ENCODE data around the gene ANAPC4. TPM values are rescaled to one million over a fixed set of nuclear protein-coding genes. Genes with fewer than 3 reads are reported as not detected.

ANAPC4 gene
- total RNA-seq, 2 experiments from 2014 or later, result 41.0 to 41.2 TPM

DNA sequence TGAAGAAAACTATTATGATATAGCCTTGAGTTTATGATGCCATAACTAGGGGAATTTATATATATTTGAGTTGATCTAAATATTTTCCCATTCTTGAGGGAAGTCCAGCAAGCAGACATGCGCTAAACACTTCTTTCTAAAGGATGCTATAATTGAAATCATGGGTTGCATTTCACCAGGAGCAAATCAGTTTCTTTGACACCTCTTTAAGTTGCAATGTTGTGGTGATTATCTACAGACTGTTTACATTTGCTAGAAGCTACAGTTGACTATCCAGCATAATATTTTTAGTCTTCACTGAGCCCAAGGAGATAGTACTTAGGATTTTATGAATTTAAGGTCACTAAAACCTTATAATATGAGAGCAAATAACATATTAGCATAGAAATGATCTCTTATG is 43.9 kb downstream of the ANAPC4 start:
- ChIA-PET CTCF (no interaction called here), POLR2A (no interaction called here)
- Mint-ChIP-seq H3K4me1 (peaks cover 13% of the 10 kb centered on the region), H3K4me3 (no peak overlapping the region), H3K36me3 (ENCODE audit: low read depth) (peaks cover 39% of the 10 kb centered on the region), H3K9me3 (no peaks in the 10 kb centered on the region), H3K27me3 (no peaks in the 10 kb centered on the region), H3K27ac (no peak overlapping the region)
- DNase-seq, result no peak

DNA sequence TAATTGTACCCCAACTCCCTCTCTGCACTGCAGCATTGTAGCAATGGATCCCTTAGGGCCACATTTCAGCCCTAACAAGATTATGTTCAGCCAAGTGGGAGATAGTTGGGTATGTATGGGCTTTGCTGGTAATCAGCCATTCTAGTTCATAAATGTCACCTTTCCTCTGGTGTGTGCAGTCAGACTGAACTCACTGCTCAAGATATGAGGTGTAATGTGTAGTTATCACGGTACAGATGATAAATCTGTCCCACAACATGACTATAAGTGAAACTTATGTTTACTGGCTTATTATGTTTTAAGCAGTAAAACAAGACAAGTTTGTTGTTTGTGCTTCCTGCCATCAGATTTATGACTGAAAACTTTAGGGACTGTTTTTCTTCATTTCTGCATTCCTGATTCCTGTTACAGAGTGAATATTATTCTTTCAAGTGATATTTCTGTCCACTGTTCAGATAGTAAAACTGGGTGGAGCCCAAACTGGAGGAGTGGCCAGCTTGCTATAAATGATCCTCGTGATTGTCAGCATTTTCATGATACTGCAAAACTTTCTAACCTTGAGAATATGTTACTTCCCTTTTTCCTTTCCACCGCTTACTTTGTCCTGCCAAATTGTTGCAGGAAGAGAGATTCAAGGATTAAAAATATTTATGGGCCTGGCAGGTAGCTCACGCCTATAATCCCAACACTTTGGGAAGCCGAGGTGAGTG is 44.9 kb downstream of the ANAPC4 start:
- H3K4me3 Mint-ChIP-seq, result no peak overlapping the region
- H3K27me3 Mint-ChIP-seq, result no peaks in the 10 kb centered on the region
- ChIA-PET CTCF (no interaction called here), POLR2A (no interaction called here)
- peaks cover 35% of the 10 kb centered on the region for H3K36me3 Mint-ChIP-seq (ENCODE audit: low read depth)
- H3K4me1 Mint-ChIP-seq, result peaks cover 13% of the 10 kb centered on the region
- H3K27ac Mint-ChIP-seq, result no peak overlapping the region
- H3K9me3 Mint-ChIP-seq, result no peaks in the 10 kb centered on the region
- no peak for DNase-seq

DNA sequence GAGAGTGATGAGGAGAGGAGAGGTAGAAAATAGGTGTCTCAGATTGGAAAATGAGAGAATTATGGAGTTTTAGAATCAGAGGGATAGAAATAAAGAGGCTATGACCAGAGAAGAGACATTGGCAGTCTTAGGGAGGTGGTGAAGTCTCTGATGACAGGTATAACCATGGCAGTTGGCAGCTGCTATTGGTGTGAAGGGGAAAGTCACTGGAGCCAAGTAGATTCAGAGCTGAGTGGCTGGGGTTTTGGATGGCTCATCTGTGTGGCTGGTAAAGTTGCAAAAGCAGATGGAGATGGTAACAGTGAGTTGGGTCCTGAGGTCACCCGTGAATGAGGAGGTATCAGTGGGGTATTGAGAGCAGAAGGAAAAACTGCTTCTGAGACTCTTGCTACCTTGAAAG is 46.5 kb downstream of the ANAPC4 start:
- ChIA-PET CTCF (no interaction called here), POLR2A (interaction anchor here (1.0 kb wide), 1 partner anchor 39 kb away, joined by 3 read pairs; no protein-coding TSS in a partner anchor)
- H3K27ac Mint-ChIP-seq, result no peak overlapping the region
- no peak for DNase-seq
- no peak overlapping the region for H3K4me3 Mint-ChIP-seq
- H3K36me3 Mint-ChIP-seq (ENCODE audit: low read depth), result peaks cover 26% of the 10 kb centered on the region
- H3K27me3 Mint-ChIP-seq, result no peaks in the 10 kb centered on the region
- peaks cover 13% of the 10 kb centered on the region for H3K4me1 Mint-ChIP-seq
- H3K9me3 Mint-ChIP-seq, result no peaks in the 10 kb centered on the region

DNA sequence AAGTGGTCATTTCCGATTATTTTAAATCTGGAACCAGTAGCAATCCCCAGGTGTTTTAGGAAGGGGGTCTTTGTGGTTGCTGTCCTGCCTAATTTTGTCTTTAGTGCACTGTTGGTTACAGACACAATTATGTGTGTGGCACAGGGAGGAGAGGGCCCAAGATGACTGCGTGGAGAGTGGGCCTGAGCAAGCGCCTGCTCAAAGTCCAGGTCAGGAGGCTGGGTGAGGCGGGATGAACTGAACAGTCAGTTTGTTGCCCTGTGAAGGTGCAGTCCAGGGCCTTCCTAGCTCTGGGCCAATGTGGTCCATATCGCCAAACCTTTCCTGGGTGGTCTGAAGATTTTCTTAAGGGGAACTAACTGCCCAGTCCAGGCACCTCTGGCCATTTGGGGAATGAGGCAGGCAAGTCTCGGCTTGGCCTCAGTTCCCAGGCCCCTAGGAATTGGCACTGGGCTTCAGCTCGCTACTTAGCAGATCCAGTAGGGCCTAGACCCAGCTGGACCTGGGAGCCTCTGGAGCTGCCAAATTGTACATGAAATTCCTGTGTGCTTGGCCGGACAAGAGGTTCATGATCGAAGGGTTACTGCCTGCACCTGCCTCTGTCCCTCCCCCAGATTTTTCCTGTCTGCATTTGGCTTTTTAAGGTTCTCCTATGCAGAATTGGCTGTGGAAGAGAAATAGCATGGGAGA is 47.6 kb downstream of the ANAPC4 start:
- Mint-ChIP-seq H3K27me3 (no peaks in the 10 kb centered on the region), H3K4me1 (peaks cover 13% of the 10 kb centered on the region), H3K9me3 (no peaks in the 10 kb centered on the region), H3K27ac (no peak overlapping the region), H3K36me3 (ENCODE audit: low read depth) (peaks cover 21% of the 10 kb centered on the region), H3K4me3 (no peak overlapping the region)
- DNase-seq, result no peak
- CTCF ChIA-PET, result no interaction called here
- POLR2A ChIA-PET, result no interaction called here

DNA sequence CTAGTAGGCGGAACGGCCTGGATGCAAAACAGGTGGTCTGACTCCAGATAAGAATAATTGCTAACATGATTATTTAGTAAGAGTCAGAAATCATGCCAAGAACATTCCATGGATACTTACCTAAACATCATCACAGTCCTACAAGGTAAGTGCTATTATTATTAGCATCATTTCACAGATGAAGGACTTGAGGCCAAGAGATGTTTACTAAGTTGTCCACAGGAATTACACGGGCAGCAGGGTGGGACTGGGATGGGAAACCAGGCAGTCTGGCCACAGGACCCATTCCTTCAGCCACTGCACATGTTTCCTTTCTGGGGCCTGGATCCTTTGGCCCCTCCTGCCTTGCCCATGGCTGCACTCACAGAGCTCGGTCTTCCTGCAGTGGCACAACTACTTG is 48.3 kb downstream of the ANAPC4 start:
- CTCF ChIA-PET, result no interaction called here
- Mint-ChIP-seq H3K4me3 (no peak overlapping the region), H3K36me3 (ENCODE audit: low read depth) (peaks cover 16% of the 10 kb centered on the region), H3K27me3 (no peaks in the 10 kb centered on the region), H3K4me1 (peaks cover 13% of the 10 kb centered on the region), H3K9me3 (no peaks in the 10 kb centered on the region), H3K27ac (no peak overlapping the region)
- POLR2A ChIA-PET, result no interaction called here
- DNase-seq, result no peak

DNA sequence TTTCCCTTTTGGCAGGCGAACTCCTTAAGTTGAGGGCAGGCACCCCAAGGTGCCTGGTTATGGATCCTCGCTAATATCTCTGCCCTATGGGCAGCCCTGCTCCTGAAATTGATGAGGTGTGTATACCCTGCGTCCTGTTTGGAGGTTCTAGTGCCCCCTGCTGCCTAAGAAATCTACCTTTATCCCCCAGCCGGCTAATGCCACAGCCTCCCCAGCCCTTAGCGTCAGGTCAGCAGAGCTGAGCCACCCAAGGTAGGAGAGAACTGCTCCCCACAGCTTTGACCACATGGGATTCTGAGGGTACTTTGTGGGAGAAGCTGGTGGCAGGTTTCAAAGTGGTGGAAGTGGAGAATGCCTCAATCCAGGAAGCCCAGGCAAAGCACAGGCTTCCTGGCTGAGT is 50.8 kb downstream of the ANAPC4 start:
- CTCF ChIA-PET, result no interaction called here
- Mint-ChIP-seq H3K27me3 (no peaks in the 10 kb centered on the region), H3K4me3 (no peak overlapping the region), H3K27ac (no peak overlapping the region), H3K9me3 (no peaks in the 10 kb centered on the region), H3K4me1 (no peaks in the 10 kb centered on the region), H3K36me3 (ENCODE audit: low read depth) (peaks cover 3% of the 10 kb centered on the region)
- DNase-seq, result no peak
- POLR2A ChIA-PET, result no interaction called here

DNA sequence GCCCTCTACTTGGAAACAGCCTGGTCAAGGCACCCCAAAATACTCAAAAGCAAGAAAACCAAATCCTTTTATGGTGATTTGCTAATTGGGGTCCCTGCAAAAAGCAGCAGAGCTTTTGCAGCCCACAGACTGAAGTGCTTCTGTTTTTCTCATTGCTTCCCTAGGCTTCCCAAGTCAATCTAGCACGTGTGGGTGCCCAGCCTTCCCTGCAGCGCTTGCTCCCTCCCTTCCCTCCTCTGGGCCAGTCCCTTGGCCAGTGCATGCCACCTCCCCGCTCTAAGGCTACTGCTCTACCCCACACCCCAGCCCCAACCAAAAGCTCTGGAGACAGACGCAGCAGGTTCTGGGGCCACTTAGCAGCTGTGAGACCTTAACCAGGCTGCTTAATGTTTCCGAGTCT is 53.6 kb downstream of the ANAPC4 start:
- Mint-ChIP-seq H3K27me3 (no peaks in the 10 kb centered on the region), H3K9me3 (no peaks in the 10 kb centered on the region), H3K4me3 (no peak overlapping the region), H3K27ac (no peak overlapping the region), H3K4me1 (no peaks in the 10 kb centered on the region), H3K36me3 (ENCODE audit: low read depth) (peaks cover 3% of the 10 kb centered on the region)
- ChIA-PET POLR2A (interaction anchor here (1.2 kb wide), 1 partner anchor 9 kb away, joined by 3 read pairs; no protein-coding TSS in a partner anchor), CTCF (interaction anchor here (0.8 kb wide), 1 partner anchor 9 kb away, joined by 3 read pairs; no protein-coding TSS in a partner anchor)
- DNase-seq, result no peak

DNA sequence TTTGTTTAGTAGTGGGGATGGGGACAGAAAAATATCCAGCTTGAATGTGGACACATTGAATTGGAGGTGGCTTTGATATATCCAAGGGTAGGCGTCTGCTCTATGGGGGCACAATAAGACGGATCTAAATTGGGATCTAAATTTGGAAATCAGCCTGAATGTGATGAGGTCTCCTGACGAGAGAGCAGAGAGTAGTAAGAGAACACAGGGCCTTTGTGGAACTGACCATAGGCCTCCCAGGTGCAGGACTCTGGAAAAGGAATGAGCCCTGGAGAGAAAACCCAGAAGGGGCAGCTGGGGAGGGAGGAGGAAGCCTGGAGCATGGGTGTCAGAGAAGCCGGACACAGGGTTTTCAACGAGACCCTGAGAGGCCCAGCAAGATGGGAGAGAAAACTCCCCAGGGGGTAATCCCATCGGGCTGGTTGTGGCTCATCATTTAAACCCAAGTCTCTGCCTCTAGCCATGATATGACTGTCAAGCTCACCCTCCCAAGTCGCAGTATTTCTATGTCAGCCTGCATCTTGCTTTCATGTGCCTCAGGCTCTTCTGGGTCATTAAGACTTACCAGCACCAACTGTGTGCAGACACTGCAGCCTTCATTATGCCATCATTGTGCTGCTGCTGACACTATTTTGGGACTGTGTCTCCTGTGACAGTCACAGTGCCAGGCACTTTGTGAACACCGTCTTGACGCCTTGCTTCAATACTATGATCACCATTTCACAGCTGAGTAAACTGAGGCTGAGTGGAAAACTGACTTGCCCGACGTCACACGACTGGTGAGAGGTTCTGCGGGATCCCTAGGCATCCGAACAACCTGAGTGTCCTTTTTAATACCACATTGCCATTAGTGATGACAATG is 57.1 kb downstream of the ANAPC4 start:
- no peak overlapping the region for H3K4me3 Mint-ChIP-seq
- CTCF ChIA-PET, result no interaction called here
- H3K27ac Mint-ChIP-seq, result no peak overlapping the region
- no peaks in the 10 kb centered on the region for H3K27me3 Mint-ChIP-seq
- no peaks in the 10 kb centered on the region for H3K36me3 Mint-ChIP-seq (ENCODE audit: low read depth)
- no peak for DNase-seq
- H3K4me1 Mint-ChIP-seq, result no peaks in the 10 kb centered on the region
- POLR2A ChIA-PET, result no interaction called here
- no peaks in the 10 kb centered on the region for H3K9me3 Mint-ChIP-seq

DNA sequence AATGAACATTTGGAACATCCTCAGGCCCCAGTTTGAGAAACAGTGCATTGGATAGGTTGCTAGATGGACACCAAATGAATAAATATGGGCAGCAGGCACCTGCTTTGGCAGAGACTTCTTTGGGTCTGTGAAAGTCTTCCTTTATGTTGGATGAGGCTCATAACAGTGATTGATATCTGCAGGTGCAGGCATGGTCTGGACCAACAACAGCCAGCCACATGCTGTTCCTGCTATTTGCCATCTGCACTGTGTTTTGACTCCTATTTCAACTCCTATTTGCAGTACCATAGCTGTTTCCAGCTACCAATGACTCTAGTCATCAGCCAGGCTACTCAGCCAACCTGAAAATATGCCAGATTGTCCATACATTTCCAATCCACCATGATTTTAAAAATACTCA is 60.9 kb downstream of the ANAPC4 start:
- Mint-ChIP-seq H3K27ac (no peak overlapping the region), H3K27me3 (no peaks in the 10 kb centered on the region), H3K9me3 (no peaks in the 10 kb centered on the region), H3K4me1 (no peaks in the 10 kb centered on the region), H3K36me3 (ENCODE audit: low read depth) (no peaks in the 10 kb centered on the region), H3K4me3 (no peak overlapping the region)
- DNase-seq, result no peak
- ChIA-PET CTCF (no interaction called here), POLR2A (no interaction called here)

DNA sequence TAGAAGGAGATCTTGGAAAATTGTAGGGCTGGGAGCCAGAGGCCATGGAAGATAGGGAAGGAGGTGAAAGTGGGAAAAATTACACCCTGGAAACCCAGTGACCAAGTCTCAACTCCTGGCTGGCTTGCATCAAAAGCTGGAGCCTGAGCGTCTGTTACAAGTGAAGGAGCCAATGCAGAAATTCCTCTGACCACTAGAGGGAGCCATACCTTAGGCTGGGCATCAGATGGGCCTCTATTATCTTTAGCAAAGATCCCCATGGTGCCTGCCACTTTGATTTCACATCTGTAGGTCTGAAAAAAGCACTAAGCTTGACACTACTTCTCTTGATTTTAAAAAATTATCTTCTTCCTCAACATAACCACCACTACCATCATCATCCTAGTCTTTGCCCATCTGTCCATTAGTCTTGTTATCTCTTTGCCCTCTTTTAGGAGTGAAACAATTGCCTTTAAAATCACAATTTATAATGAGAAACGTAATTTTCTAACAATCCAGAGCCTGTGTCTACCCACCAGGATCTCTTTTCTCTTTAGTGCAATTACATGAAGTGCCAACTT is 62.9 kb downstream of the ANAPC4 start:
- peak; percentile 62 for DNase-seq
- POLR2A ChIA-PET, result interaction anchor here (1.1 kb wide), 1 partner anchor 10 kb away, joined by 3 read pairs; no protein-coding TSS in a partner anchor
- Mint-ChIP-seq H3K36me3 (ENCODE audit: low read depth) (no peaks in the 10 kb centered on the region), H3K4me1 (no peaks in the 10 kb centered on the region), H3K27me3 (no peaks in the 10 kb centered on the region), H3K9me3 (no peaks in the 10 kb centered on the region), H3K27ac (no peak overlapping the region), H3K4me3 (no peak overlapping the region)
- CTCF ChIA-PET, result interaction anchor here (0.7 to 2.2 kb wide), 12 partner anchors 8 to 422 kb away, joined by 3 to 6 read pairs (median 4); no protein-coding TSS in a partner anchor

DNA sequence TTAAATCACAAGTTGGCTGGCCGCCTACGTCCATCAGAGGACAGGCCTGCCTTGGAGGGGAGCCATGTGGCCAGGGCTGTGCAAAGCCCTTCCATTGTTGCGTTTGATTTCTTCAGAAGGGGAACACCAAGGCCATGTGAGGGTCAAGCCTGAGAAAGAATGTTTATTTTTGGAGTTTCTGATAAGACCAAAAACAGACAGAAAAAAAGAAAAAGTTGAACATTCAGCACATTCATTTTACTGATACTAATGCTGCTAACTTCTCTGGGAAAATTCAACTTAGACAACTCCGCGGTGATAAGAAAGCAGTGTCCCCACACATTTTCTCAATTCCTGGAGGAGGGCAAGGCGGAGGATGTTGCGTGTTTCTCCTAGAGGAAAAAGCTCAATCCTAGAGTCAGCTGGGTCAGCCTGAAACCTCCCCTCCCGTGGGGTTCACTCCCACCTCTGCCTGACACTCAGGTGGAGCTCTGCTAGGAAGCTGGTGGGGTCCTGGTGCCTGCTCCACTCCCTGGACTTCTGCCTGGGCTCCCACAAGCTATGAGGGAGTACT is 63.5 kb downstream of the ANAPC4 start:
- no peaks in the 10 kb centered on the region for H3K4me1 Mint-ChIP-seq
- no peak for DNase-seq
- ChIA-PET CTCF (interaction anchor here (0.7 to 2.2 kb wide), 8 partner anchors 23 to 421 kb away, joined by 3 to 5 read pairs (median 4); no protein-coding TSS in a partner anchor), POLR2A (no interaction called here)
- no peaks in the 10 kb centered on the region for H3K36me3 Mint-ChIP-seq (ENCODE audit: low read depth)
- no peaks in the 10 kb centered on the region for H3K9me3 Mint-ChIP-seq
- H3K4me3 Mint-ChIP-seq, result no peak overlapping the region
- no peak overlapping the region for H3K27ac Mint-ChIP-seq
- no peaks in the 10 kb centered on the region for H3K27me3 Mint-ChIP-seq

DNA sequence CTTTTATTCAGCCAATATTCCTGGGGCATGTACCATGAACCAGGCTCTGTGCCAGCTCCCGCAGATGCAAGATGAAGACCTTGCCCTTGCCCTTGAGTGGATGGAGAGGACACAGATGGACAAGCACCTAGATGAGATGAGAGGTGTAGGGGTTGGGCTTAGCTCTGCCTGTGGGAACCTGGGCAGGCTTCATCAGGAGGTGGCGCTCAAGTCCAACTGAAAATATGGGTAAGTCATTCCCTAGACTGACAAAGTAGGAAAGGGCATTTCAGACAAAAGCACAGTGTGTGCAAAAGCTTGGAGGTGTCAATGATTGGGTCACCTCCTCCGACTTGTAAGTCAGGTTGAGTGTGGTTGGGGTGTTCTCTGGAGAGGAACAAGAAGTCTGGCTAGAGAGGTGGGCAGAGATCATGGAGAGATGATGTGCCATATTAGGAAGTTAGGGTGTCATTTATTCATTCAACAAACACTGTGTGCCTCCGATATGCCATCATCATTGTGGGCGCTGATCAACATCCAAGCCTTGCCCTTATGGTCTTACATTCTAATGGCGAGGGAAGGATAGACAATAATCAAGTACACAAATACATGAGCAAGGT is 64.6 kb downstream of the ANAPC4 start:
- H3K36me3 Mint-ChIP-seq (ENCODE audit: low read depth), result no peaks in the 10 kb centered on the region
- no peaks in the 10 kb centered on the region for H3K4me1 Mint-ChIP-seq
- peak; percentile 21 for DNase-seq
- no peaks in the 10 kb centered on the region for H3K27me3 Mint-ChIP-seq
- H3K4me3 Mint-ChIP-seq, result no peak overlapping the region
- no peak overlapping the region for H3K27ac Mint-ChIP-seq
- no peaks in the 10 kb centered on the region for H3K9me3 Mint-ChIP-seq
- POLR2A ChIA-PET, result no interaction called here
- CTCF ChIA-PET, result interaction anchor here (1.1 kb wide), 1 partner anchor 329 kb away, joined by 4 read pairs; no protein-coding TSS in a partner anchor
